Stimulated activated CD4-positive, alpha-beta T cell treated with anti-CD3 and anti-CD28 coated beads, Interleukin-2, amount 100 ng/mL, for 4 hours (primary cell): ENCODE results near the gene ADCY10.
A peak's percentile ranks its signal among the peaks of the same experiment; 100 is the strongest.
"Not testable (repeated sequence)": the region's sequence is repeated elsewhere in the genome, so short reads cannot be mapped to it uniquely, and the experiment has no call there.

Experiments used
- DNase-seq: peaks from one replicate; pipeline ENCODE4 v3.0.0-alpha.2; 2020; ENCODE audit warnings: low read depth

Gene ADCY10, protein sequence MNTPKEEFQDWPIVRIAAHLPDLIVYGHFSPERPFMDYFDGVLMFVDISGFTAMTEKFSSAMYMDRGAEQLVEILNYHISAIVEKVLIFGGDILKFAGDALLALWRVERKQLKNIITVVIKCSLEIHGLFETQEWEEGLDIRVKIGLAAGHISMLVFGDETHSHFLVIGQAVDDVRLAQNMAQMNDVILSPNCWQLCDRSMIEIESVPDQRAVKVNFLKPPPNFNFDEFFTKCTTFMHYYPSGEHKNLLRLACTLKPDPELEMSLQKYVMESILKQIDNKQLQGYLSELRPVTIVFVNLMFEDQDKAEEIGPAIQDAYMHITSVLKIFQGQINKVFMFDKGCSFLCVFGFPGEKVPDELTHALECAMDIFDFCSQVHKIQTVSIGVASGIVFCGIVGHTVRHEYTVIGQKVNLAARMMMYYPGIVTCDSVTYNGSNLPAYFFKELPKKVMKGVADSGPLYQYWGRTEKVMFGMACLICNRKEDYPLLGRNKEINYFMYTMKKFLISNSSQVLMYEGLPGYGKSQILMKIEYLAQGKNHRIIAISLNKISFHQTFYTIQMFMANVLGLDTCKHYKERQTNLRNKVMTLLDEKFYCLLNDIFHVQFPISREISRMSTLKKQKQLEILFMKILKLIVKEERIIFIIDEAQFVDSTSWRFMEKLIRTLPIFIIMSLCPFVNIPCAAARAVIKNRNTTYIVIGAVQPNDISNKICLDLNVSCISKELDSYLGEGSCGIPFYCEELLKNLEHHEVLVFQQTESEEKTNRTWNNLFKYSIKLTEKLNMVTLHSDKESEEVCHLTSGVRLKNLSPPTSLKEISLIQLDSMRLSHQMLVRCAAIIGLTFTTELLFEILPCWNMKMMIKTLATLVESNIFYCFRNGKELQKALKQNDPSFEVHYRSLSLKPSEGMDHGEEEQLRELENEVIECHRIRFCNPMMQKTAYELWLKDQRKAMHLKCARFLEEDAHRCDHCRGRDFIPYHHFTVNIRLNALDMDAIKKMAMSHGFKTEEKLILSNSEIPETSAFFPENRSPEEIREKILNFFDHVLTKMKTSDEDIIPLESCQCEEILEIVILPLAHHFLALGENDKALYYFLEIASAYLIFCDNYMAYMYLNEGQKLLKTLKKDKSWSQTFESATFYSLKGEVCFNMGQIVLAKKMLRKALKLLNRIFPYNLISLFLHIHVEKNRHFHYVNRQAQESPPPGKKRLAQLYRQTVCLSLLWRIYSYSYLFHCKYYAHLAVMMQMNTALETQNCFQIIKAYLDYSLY (N-terminal part only)

DNA sequence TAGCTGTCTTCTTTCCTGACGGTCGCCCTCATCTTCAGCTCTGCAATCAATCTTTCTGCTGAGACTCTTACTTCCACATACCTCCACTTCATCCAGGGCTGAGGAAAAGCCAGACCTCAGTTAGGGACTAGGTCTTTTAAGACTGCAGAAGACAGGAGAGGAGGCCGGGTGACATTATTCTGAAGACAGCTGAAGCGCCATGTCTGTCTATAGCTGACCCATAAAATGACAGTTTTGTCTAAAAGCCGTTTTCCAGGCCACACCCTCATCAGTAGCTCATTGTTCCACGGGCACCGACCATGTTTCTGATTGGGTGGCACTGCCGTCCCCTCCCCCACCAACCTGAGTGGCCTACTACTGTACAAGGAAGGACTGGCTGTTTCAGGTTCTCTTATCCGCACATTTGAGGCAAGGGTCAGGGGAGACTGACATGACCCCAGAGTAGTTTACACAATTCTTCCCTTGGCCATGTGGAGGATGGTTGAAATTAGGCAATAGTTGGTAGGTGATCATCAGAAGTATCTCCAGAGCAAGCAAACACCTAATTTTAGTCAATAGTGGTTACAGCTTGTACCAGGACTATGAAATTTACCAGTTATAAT lies at the start of gene ADCY10:
ADCY10 (minus strand) TSS at position 240 of the 602 bp plus-strand sequence. CDS start 8,994 bp downstream, outside the sequence.
- DNase-seq, result no peak

DNA sequence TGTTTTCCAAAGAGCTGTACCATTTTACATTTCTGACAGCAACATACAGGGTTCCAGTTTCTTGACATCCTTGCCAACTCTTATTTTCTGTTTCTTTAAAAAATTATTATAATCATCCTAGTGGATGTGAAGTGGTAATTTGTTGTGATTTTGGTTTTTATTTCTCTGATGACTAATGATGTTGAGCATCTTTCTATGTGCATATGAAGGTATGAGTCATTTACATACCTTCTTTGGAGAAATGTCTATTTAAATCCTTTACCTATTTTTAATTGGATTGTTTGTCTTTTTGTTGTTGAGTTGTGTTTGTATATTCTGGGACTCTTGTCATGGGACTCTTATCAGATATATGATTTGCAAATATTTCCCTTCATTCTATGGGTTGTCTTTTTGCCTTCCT lies 43.8 kb upstream of the ADCY10 start:
- DNase-seq, result no peak

DNA sequence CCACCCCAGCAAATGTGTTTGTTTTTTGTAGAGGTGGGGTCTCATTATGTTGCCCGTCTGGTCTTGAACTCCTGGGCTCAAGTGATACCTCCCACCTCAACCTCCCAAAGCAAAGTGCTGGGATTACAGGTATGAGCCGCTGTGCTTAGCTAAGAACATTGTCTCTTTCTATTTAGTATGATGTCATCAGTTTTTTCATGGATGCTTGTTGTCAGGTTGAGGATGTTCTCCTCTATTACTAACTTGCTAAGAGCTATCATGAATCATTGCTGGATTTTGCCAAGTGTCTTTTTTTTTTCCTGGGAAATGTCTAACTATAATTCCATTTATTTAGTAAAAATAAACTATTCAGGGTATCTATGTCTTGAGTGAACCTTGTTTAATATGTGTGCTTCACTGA lies 42.0 kb upstream of the ADCY10 start:
- DNase-seq, result no peak

DNA sequence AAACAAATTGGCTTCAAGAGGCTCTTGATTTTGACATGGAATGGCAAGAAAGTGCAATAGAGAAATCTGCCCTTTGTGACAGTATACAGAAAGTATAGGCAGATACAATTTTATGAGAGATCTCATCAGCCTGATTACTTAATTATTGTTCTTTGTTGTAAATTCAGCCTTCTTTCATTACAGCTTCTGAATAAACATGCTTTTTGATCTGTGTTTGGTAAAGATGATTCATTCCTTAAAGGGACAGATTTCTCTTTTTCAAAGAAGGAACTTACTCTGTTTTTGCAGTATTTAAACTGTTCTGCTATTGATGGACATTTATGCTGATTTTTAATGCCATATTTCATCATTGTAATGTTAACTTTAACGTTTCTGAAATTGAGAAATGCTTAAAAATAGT lies 36.6 kb upstream of the ADCY10 start:
- DNase-seq, result no peak

DNA sequence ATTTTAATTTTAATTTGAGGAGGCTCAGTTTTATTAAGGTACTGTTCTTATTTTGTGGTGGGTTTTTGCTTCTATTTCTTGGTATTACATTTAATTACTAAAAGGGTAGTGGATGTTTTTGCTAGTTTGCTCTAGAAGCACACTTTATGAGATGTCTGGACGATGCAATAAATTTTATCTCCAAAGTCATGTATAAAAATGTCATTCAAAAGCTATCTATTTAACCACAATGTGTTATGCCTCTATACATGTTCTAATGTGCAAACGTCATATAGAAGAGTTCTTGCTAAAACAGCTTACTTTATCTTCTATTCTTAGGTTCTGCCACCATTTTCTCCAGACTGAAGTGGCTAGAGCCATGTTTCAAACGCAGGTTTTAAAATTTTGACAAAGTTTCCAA lies 35.9 kb upstream of the ADCY10 start:
- DNase-seq, result no peak

DNA sequence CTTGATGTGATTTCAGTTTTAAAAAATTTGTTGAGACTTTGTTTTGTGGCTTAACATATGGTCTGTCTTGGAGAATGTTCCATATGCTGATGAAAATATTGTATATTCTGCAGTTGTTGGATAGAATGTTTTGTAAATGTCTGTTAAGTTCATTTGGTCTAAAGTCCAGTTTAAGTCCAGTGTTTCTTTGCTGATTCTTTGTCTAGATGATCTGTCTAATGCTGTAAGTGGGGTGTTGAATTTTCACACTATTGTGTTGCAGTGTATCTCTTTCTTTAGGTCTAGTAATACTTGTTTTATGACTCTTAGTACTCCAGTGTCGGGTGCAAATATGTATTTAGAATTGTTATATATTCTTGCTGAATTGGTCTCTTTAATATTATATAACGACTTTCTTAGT lies 33.8 kb upstream of the ADCY10 start:
- no peak for DNase-seq

DNA sequence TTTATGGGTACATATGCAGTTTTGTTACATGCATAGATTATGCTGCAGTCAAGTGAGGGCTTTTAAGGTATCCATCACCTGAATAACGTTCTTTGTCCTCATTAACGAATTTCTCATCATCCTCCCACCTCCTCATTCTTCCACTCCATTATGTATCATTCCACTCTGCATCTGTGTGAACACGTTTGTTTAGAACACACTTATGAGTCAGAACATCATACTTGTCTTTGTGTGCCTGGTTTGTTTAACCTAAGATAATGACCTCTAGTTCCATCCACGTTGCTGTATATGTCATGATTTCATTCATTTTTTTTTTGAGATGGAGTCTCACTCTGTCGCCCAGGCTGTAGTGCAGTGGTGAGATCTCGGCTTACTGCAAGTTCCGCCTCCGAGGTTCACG lies 29.6 kb upstream of the ADCY10 start:
- no peak for DNase-seq

DNA sequence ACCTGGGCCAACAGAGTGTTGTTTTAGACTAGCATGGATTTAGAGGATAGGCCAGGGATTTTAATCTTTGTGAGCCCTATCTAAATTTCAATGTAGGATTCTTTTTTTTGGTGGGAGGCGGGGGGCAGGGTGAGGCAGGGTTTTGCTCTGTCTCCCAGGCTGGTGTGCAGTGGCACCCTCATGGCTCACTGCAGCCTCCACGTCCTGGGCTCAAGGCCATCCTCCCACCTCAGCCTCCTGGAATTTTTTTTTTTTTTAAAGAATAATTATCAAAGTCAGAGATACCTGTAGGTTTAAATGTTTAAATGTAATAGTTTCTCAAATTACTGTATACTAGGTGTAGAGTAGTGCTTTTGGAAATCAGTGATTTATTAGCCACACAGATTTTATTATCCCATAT lies 26.3 kb upstream of the ADCY10 start:
- no peak for DNase-seq

DNA sequence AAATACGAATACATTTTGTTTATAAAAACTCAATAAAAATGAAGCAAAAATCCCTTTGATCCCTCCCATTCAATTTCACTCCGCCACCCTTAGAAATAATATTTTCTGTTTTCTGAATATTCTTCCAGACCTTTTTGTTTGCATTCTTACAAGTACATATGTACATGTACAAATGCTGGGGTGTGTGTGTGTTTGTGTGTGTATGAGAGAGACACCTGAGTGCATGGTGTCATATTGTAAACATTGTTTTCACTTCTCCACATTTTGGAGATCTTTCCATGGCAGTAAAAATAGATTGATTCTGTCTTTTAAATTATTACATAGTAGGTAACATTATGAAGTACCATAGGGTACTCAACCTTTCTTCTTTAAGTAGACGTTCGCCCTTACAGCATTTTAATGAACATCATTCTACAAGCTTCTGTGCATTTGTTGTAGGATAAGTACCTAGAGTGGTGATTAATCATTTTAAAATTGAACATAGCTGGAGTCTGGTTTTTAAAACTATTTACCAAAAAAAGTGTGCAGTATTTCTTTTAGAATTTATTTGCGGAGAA lies 24.2 kb upstream of the ADCY10 start:
- no peak for DNase-seq

DNA sequence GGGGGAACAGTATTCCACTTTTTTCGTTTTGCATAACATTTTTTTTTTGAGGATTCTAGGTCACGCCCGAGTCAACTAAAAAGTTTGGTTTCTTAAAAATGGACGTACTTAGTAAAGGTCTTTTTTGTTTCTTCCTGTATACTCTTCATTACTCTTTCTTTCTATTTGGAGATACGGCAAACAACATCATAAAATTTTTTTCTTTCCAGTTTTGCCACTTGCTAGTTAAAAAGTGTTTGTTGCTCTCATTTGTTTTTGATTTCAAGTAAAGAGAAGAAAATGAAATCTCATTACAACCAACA lies 23.7 kb upstream of the ADCY10 start:
- no peak for DNase-seq

DNA sequence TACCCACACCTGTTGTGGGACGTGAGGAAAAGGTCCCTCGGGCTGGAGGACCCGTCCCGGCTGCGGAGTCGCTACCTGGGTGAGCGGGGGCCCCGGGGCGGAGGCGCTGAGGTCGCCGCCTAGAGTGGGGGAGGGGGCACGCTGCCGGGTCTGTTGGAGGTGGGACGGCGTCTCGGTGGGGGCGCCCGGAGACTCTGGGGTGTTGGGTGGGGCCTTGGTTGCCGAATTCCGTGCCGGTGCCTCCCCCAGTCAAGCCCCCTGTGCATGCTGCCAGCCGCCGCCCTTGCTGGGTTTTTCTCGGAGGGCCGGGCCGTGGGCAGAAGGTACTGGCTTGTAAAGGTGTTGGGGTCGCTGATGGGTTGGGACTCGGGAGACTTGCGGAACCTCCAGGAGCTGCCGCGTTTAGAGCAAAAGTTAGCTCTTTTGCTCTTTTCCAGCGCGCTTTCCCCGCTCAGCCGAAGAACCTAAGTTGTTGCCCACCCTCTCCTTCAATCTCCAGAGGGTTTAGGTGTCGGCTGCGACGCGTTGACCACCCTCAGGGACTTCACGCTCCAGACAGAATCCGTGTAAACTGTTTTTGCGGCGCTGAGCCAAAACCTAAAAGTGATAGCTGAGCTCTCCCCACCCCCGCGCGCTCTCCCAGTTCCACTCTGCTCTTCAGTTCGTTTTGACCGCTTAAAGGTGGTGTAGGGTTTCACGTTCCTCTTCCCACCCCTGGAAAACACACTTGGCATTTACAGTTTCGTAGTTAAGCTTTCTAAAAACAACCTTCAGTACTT lies 23.2 kb upstream of the ADCY10 start, which contains the start of gene MPC2:
MPC2 (minus strand) TSS at position 143 of the 779 bp plus-strand sequence. CDS start 1,231 bp downstream, outside the sequence.
- DNase-seq, result peak; percentile 26

DNA sequence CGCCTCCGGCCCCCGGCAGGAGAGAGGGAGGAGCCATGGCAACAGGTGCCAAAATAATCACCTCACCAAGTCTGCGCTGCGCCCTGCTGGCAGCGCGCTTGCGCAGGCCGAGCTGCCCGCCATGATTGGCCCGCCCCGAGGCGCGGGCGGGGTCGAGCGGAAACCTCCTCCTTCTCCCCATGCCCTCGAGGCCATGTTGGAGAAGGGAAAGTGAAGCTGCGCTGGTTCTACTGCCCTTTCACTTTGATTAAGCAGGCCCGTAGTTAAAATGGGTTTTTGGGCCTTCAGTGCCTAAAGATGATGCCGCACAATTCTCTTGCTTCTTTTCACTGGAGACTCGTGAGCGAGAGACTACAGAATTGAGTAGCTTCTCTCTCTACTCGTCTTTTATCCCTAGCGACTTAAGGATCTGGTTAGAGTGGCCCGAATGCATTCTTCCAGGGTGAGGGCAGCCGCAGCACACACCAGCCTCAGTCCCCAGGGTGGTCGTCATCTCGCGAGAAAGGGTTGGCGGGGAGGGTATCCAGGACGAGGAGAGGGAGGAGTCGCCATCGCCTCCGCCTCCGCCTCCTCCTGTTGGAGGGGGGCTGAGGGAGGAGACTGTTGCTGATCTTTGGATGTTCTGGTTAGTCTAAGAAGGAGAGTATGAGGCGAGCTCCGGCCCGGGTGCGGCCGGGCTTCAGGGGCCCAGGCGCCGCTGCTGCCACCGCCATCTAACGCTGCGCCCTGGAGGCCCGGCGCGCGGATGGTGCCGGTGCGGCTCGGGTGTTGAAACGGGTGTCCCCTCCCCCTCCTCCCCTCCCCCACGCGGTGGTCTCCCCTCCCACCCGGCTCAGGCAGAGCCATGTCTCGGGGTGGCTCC lies 22.4 kb upstream of the ADCY10 start, which contains the start of gene DCAF6:
DCAF6 (plus strand) TSS at position 616 of the 862 bp plus-strand sequence; CDS start at position 845, 229 bp downstream.
- peak; percentile 97 for DNase-seq

DNA sequence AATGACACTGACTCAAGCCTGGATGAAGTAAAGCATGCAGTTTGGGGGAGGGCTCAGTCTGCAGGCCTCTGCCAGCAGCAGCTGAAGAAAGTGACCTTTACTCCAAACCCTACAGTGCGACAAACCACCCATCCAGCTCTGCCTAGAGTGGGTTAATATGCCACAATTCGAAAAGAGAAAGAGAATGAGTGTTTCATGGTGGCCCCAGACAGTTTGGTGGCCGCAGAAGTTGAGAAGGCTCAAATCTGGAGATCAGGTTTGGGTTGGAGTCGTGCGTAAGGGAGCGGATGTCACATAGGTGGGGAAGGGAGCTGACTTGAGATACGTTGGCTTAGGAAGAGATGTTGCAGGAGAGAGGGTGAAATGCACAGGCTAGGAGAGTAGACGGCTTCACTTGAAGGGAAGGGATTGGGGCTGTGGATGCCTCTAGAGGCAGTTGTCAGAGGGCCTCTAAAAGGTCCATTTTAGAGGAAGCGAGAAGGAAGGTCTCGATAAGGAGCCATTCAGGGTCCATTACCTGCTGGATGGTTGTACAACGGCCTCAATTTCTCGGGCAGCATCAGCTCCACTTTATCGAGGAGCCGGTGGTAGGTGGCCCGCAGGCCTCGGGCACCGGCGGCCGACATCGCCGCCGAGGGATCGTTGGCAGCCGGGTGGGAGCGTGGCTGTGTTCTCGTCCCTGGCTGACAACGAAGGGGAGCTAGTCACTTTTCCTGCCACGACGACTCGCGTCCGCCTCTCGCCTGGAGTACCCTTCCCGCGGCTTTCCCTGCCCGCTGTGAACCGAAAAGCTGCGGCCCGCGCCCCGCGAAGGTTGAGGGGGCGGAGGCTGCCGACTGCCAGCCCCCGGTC lies 21.5 kb upstream of the ADCY10 start:
- DNase-seq, result no peak

DNA sequence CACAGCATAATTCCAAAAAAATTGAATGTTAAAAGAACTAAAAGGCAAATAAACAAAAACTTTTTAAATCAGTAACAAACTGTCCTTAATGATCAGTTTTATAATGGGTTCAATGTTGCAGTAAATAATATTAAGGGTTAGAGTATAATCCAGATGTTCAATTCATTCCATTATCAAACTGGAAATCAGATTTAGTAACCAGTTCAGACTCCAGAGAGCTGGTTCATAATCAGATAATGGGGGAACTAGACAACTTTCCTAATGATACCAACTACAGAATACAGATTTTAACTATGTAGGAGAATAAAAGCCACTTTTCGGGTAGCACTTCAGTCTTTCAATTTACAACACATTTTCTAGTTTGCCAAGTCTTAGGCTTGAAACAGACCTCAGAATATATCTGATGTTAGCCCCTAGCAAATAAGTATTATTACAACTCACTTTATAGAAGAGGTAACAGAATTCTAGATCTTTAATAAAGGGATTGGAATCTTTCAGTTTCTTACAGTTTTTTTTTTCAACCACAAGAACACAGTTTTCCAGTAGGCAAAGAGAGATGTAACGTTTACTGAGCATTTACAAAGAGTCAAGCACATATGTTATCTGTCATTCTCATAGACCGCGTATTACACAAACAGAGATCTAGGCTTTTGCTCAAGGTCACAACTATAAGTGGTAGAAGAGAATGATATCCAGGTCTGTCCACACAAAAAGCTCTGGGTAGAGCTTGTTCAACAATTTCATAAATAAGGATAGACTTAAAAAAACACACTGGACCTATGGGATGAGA lies 20.7 kb upstream of the ADCY10 start:
- DNase-seq, result no peak

DNA sequence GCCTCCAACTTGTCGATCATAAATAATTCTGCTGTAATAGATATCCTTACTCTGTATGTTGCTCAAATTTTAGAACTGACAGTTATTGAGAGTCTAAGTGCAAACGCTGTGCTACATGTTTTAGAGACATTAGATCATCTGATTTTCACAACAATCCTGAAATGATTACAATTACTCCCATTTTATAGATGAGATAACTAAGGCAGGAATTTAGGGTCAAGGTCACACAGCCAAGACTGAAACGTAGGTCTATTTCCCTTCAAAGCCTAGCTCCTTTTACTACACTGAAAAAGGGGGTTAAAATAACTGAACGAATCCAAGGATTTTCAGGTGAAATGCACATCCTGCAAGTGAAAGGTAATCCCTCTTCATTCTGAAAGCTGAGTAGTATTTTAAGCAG lies 19.9 kb upstream of the ADCY10 start:
- DNase-seq, result no peak

DNA sequence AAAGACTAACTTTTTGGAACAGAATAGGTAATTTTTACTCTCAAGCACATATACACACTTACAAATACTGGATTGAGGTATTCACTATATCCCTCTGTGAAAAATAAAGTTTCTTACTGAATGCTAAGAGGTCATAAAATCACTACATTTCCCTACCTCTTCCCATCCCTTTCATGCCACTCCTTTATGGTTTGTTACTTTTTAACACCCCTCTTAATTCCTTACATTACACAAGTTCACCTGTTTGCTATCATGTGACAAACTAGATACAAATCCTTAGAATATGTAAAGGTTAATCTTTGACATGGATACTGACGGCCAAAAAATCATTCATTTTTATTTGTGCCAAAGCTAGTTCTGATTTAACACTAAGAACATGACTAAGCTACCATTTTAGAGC lies 15.8 kb upstream of the ADCY10 start:
- no peak for DNase-seq

DNA sequence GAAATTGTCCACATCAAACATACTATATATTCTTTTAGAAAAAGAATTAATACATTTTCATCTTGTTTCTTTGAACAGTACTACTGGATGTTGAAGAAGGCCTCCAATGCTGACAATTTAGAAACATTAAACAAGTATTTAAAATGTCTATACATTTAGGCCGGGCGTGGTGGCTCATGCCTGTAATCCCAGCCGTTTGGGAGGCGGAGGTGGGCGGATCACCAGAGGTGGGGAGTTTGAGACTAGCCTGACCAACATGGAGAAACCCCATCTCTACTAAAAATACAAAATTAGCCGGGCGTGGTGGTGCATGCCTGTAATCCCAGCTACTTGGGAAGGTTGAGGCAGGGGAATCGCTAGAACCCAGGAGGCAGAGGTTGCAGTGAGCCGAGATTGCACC lies 15.0 kb upstream of the ADCY10 start:
- not testable (repeated sequence) for DNase-seq

DNA sequence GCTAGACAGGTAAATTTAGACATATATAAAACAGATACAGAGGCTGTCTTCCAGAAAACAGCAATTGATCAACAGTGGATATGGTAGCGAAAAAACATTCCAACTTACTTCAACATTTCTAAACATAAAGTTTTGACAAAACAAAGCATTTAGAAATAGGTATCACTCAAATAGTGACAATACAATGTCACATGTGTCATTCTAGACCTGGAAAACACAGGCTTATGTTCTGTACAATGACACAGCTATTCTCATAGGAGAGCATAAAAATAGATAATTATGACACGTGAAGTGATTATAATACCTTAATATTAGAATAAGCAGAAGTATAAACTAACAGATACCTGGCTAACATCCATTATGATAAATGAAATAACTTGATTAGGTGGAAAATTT lies 14.5 kb upstream of the ADCY10 start:
- no peak for DNase-seq
